HL-60 (cell line): ENCODE data around the gene ASTN2.

Source experiments
- POLR2AphosphoS5 ChIP-seq: IDR thresholded peaks from 2 replicates; pipeline ENCODE4 v1.6.1; 2012; ENCODE audit warnings: low read depth
- TF ChIP-seq, protein P1 (sequence below): IDR thresholded peaks from one replicate; pipeline ENCODE4 v1.5.1; 2011; ENCODE audit warnings: low read length, control low read depth, inconsistent platforms; ENCODE audit not compliant: insufficient read depth
- TF ChIP-seq, protein P2 (sequence below): IDR thresholded peaks from 2 replicates; pipeline ENCODE4 v1.6.1; 2012; ENCODE audit warnings: low read depth; ENCODE audit not compliant: insufficient replicate concordance

GRCh38 chr9:116623715-116624114 is 791.1 kb downstream of the ASTN2 start:
- TF ChIP-seq, protein P1, sequence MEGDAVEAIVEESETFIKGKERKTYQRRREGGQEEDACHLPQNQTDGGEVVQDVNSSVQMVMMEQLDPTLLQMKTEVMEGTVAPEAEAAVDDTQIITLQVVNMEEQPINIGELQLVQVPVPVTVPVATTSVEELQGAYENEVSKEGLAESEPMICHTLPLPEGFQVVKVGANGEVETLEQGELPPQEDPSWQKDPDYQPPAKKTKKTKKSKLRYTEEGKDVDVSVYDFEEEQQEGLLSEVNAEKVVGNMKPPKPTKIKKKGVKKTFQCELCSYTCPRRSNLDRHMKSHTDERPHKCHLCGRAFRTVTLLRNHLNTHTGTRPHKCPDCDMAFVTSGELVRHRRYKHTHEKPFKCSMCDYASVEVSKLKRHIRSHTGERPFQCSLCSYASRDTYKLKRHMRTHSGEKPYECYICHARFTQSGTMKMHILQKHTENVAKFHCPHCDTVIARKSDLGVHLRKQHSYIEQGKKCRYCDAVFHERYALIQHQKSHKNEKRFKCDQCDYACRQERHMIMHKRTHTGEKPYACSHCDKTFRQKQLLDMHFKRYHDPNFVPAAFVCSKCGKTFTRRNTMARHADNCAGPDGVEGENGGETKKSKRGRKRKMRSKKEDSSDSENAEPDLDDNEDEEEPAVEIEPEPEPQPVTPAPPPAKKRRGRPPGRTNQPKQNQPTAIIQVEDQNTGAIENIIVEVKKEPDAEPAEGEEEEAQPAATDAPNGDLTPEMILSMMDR, result no peak
- TF ChIP-seq POLR2AphosphoS5, result no peak
- TF ChIP-seq, protein P2, sequence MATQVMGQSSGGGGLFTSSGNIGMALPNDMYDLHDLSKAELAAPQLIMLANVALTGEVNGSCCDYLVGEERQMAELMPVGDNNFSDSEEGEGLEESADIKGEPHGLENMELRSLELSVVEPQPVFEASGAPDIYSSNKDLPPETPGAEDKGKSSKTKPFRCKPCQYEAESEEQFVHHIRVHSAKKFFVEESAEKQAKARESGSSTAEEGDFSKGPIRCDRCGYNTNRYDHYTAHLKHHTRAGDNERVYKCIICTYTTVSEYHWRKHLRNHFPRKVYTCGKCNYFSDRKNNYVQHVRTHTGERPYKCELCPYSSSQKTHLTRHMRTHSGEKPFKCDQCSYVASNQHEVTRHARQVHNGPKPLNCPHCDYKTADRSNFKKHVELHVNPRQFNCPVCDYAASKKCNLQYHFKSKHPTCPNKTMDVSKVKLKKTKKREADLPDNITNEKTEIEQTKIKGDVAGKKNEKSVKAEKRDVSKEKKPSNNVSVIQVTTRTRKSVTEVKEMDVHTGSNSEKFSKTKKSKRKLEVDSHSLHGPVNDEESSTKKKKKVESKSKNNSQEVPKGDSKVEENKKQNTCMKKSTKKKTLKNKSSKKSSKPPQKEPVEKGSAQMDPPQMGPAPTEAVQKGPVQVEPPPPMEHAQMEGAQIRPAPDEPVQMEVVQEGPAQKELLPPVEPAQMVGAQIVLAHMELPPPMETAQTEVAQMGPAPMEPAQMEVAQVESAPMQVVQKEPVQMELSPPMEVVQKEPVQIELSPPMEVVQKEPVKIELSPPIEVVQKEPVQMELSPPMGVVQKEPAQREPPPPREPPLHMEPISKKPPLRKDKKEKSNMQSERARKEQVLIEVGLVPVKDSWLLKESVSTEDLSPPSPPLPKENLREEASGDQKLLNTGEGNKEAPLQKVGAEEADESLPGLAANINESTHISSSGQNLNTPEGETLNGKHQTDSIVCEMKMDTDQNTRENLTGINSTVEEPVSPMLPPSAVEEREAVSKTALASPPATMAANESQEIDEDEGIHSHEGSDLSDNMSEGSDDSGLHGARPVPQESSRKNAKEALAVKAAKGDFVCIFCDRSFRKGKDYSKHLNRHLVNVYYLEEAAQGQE, result no peak
